ENCODE results near the gene GAL3ST1. TPM values are rescaled to one million over a fixed set of nuclear protein-coding genes. Genes with fewer than 3 reads are reported as not detected.
A peak's percentile ranks its signal among the peaks of the same experiment; 100 is the strongest.

The GAL3ST1 gene
- total and polyA plus RNA-seq, 2 of the 8 experiments (the other 6 are each of a cell fraction or from before 2014, with no cell fraction given) = 11.0 to 32.5 TPM

- ChIA-PET POLR2A (ENCODE audit: partially characterized antibody) (interaction anchor here (0.7 to 2.1 kb wide), 4 partner anchors 15 to 78 kb away, joined by 3 to 5 read pairs (median 3); partner anchors contain the start of gene PES1), CTCF (ENCODE audit: partially characterized antibody) (interaction anchor here (0.7 to 4.7 kb wide), 23 partner anchors 9 to 199 kb away, joined by 3 to 17 read pairs (median 6); partner anchors contain the start of genes SLC35E4 and TCN2)
- H3K23me2 ChIP-seq (ENCODE audit: low read depth, low read length) = no peaks in the 10 kb centered on the region
- no peak overlapping the region for H3K18ac ChIP-seq (ENCODE audit: extremely low read depth, low read length)
- no peak overlapping the region for H2BK15ac ChIP-seq (ENCODE audit: low read length)
- peaks cover 0 to 2% of the 10 kb centered on the region in 2 experiments for H4K20me1 ChIP-seq (replicated peaks in 1 of 2; ENCODE audit: control insufficient read depth in 1 of 2, insufficient read depth in 2 of 2, low read length in 2 of 2)
- H3K56ac ChIP-seq (replicated peaks; ENCODE audit: insufficient read length, low read depth, low read length) = no peak overlapping the region
- 89% methylated on average over 6 of the region's 6 CpGs; no CpG with 5 or more reads in 1 of the 2 experiments for WGBS, 2 experiments (ENCODE audit: extremely low coverage in 1 of 2, insufficient coverage in 1 of 2, insufficient read length in 1 of 2, insufficient replicate concordance in 2 of 2, low coverage in 1 of 2, low lambda C conversion rate in 2 of 2, missing lambda C conversion rate in 1 of 2)
- H2BK12ac ChIP-seq (ENCODE audit: low read depth, low read length) = no peak overlapping the region
- no peak overlapping the region for H3K14ac ChIP-seq (ENCODE audit: insufficient read length)
- H3K4me1 ChIP-seq (replicated peaks in 1 of 4; ENCODE audit: control insufficient read depth in 3 of 4, insufficient read depth in 4 of 4, low read length in 3 of 4) = peaks cover 0 to 11% (median 4%) of the 10 kb centered on the region in 4 experiments; a peak in 5 of 7 replicates
- TF ChIP-seq RAD21 (IDR thresholded peaks at IDR 0.05 in 1 of 2, conservative IDR thresholded peaks at IDR 0.05 in 1 of 2; ENCODE audit: low read depth in 2 of 2, low read length in 2 of 2) (peak; percentile 50 to 63), ATF2 (IDR thresholded peaks at IDR 0.05; ENCODE audit: low read length) (no peak), CTCF (IDR thresholded peaks at IDR 0.05; ENCODE audit: control extremely low read depth in 1 of 3, insufficient read depth in 1 of 3, low read depth in 1 of 3, low read length in 3 of 3) (peak; percentile 34 to 47 (median 37))
- H3K27me3 ChIP-seq (replicated peaks in 1 of 4; ENCODE audit: control insufficient read depth in 3 of 4, extremely low read depth in 1 of 4, insufficient read depth in 3 of 4, low read length in 3 of 4) = no peaks in the 10 kb centered on the region
- no peaks in the 10 kb centered on the region for H3K79me2 ChIP-seq (ENCODE audit: control insufficient read depth in 1 of 2, insufficient read depth in 2 of 2, low read length in 2 of 2)
- no peak overlapping the region for H3K4me2 ChIP-seq (ENCODE audit: insufficient read depth in 1 of 2, low read depth in 2 of 2, low read length in 2 of 2)
- no peak overlapping the region for H2BK120ac ChIP-seq (replicated peaks; ENCODE audit: low read depth, low read length)
- no peak overlapping the region; the same call in 1 of the 2 replicates for H2AK5ac ChIP-seq (ENCODE audit: low read depth, low read length)
- no peak overlapping the region for H2AFZ ChIP-seq (ENCODE audit: low read length)
- H3K79me1 ChIP-seq (ENCODE audit: low read depth, low read length) = no peaks in the 10 kb centered on the region
- H2BK5ac ChIP-seq (ENCODE audit: low read depth, low read length) = no peak overlapping the region
- H2BK20ac ChIP-seq (ENCODE audit: low read length) = no peak overlapping the region
- FAIRE-seq (no peak), DNase-seq (ENCODE audit: low read depth in 1 of 2, low spot score in 2 of 2) (no peak)
- no peak overlapping the region for H3K4me3 ChIP-seq (ENCODE audit: extremely low read depth in 1 of 4, insufficient read depth in 2 of 4, low read depth in 3 of 4, low read length in 4 of 4)
- H4K91ac ChIP-seq (replicated peaks; ENCODE audit: insufficient read length, low read length) = no peak overlapping the region
- no peak overlapping the region for H4K5ac ChIP-seq (ENCODE audit: insufficient read length, low read depth, low read length)
- no peak overlapping the region for H4K8ac ChIP-seq (ENCODE audit: extremely low read depth, insufficient read depth, low read length)
- H3K9me3 ChIP-seq (ENCODE audit: insufficient read depth in 2 of 2, low read depth in 1 of 2, low read length in 1 of 2) = no peaks in the 10 kb centered on the region
- peaks cover 0 to 9% (median 0%) of the 10 kb centered on the region in 4 experiments; a peak in 1 of 8 replicates for H3K36me3 ChIP-seq (ENCODE audit: control insufficient read depth in 2 of 4, insufficient read depth in 4 of 4, low read length in 3 of 4)
- no peak overlapping the region for H3K23ac ChIP-seq (ENCODE audit: insufficient read length)
- H3K4ac ChIP-seq (replicated peaks; ENCODE audit: insufficient read length, low read depth, low read length) = no peak overlapping the region
- no peak overlapping the region for H3K9ac ChIP-seq (replicated peaks in 1 of 4; ENCODE audit: extremely low read depth in 1 of 4, low read depth in 3 of 4, low read length in 3 of 4)
- H3K27ac ChIP-seq (ENCODE audit: low read depth, low read length) = no peak overlapping the region
Observed at GRCh38 chr22:30556388-30556787, 18.1 kb downstream of the GAL3ST1 start.

All from H1 (cell line).